ENCODE measurements around the gene RPS8.
"Not testable (repeated sequence)": the region's sequence is repeated elsewhere in the genome, so short reads cannot be mapped to it uniquely, and the experiment has no call there.

Gene RPS8

DNA sequence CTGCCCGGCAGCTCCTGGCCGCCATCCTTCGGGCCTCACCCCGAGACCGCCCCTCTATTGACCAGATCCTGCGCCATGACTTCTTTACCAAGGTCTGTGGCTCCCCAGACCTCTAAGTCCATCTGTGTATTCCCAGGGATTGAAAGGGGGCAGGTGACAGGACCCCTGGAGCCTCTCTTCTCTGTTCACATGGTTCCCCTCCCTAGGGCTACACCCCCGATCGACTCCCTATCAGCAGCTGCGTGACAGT, 27.6 kb downstream of the RPS8 start:
- no peak for DNase-seq (ENCODE audit: low read depth, low spot score)

- no peak for DNase-seq (ENCODE audit: low read depth, low spot score)
Observed at GRCh38 chr1:44803312-44804095, 28.2 kb downstream of the RPS8 start.

DNA sequence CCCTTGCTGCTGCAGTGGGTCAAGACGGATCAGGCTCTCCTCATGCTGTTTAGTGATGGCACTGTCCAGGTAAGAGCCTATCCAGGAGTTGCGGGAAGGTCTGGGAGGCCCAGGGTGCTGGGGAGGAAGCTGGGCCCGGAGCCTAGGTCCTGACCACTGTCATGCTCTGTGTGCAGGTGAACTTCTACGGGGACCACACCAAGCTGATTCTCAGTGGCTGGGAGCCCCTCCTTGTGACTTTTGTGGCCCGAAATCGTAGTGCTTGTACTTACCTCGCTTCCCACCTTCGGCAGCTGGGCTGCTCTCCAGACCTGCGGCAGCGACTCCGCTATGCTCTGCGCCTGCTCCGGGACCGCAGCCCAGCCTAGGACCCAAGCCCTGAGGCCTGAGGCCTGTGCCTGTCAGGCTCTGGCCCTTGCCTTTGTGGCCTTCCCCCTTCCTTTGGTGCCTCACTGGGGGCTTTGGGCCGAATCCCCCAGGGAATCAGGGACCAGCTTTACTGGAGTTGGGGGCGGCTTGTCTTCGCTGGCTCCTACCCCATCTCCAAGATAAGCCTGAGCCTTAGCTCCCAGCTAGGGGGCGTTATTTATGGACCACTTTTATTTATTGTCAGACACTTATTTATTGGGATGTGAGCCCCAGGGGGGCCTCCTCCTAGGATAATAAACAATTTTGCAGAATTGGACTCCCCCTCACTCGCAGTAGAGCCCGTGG, 30.1 kb downstream of the RPS8 start:
- DNase-seq (ENCODE audit: low read depth, low spot score), result no peak

DNA sequence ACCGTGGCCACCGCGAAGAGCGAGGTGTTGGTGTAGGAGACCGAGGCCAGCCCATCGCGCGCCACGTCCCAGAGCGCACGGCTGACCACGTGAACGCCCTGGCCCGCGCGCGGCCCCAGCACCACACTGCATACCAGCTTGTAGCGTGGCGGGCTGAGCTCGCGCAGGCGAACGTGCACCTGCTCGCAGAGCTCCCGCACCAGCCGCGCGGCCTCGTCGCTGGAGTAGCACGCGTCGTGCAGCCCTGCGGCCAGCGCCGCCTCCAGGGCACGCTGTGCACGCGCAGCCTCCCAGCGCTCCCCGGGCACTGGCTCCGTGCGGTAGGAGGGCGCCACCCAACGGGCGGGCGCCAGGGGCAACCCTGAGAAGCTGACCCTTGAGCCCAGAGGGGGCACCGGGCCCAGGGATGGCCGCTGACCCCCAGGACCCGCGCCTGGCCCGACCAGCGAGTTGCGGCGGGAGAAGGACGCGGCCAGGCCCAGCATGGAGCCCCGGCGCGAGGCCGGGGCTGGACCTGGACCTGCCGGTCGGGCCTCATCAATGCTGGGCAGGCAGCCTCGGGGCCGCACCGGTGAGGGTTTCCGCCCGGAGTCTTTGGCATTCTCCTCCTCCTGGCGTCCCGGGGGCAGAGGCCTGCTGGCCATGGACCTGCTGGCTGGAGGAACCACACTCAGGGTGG, 30.8 kb downstream of the RPS8 start:
- DNase-seq (ENCODE audit: low read depth, low spot score), result no peak

DNA sequence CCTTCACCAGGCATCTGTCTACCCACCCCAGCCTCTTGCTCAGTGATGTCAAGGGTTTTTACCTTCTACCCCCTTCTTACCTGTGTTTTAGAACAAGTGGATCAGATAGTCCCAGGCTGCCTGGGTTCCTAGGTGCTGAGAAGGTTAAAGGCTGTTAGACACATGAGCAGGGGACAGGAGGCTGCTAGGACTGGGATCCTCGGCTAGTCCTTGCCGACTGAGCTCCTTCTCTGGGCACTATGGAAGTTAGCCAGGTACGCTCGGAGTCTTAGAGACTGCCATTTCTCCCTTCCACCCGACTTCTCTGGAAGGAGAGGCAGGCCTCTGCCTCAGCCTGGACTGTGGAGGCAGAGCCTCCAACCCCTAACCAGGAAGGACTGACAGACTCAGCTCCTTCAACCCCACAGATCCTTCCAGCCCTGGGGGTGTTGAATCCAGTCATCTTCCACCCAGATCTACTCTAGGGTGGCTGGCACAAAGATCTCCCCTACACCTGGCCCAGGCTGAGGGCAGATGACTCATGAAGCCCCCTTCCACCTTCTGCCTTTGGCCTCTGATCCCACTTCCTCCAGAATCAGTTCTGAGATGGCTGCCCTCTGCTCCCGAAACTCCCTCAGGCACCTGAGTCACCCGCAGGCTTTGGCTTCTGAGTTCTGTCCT, 31.5 kb downstream of the RPS8 start, which contains the start of gene DYNLT4:
Gene DYNLT4 (minus strand): TSS at position 648 of the 660 bp plus-strand sequence. CDS start 683 bp downstream, outside the sequence.
- DNase-seq (ENCODE audit: low read depth, low spot score), result no peak

DNA sequence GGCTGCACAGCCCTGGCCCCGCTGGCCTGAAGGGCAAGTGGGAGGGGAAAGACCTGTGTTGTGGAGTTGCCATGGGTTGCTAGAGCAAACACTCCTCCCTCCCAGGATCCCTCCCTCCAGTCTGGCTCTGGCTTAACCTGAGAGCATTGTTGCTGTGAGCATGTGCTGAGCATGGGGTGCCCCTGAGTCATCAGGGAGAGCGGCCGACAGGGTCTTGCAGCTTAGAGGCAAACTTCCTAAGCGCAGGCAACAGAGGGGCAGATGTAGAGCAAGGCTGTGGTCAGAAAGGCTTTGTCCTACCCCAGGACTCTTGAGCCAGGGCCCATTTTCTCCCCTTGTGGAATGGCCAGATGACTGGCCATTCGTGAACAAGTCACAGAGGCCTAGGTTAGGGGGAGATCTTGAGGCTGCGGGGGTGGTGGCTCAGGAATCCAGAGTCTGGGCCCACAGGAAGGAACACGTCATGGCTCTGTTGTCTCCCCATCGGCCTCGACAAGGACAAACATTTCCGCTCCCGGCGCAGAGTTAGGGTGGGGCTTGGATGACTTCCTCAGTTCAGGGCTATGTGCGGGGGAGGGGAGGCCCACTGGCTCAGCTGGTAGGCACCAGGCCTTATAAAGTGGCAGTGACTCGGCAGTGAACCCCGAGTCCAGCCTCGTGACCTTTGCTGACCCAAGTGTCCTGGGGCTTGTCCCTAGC, 32.2 kb downstream of the RPS8 start:
- peak; percentile 67 for DNase-seq (ENCODE audit: low read depth, low spot score)

DNA sequence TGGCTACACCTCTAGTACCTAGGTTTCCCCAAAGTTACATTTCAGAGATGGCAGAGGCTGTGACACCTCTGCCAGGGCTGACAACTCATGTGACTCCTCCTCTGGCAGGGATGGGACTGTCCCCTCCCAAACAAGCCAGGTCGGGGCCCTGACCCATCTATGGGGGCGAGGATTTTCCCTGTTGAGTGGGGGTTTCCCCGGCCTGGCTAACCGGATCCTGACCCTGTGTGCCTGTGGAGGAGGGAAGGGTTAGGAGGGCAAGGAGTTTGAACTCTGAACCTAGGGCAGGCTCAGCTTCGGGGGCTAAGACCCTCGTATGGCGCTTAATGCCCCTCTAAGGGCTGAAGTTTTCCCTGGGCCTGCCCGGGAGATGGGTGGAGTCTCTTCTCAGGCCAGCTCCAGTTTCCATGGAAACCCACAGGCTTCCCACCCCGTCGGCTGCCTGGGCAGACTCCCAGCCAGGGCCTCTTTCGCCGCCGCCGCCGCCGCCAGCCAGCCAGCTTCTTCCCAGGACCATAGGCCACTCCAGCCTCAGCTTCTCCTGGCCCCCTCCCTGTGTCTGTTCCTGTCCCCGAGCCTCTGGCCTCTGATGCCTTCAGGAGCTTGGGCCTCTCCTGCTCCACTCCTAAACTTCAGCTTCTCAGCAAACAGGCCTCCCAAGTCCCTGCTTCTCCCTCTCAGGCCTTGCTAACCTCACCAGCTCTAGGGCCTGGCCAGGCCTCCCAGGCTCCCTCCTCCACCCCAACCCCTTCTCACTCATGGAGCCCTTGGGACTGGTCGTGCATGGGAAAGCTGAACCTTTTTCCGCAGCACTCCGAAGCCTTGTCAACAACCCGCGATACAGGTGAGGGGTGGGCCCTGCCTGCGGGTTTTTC, 33.0 kb downstream of the RPS8 start, which contains the start of gene BTBD19:
Gene BTBD19 (plus strand): TSS at position 461 of the 875 bp plus-strand sequence. CDS start 298 bp downstream, at position 759.
- DNase-seq (ENCODE audit: low read depth, low spot score), result no peak

DNA sequence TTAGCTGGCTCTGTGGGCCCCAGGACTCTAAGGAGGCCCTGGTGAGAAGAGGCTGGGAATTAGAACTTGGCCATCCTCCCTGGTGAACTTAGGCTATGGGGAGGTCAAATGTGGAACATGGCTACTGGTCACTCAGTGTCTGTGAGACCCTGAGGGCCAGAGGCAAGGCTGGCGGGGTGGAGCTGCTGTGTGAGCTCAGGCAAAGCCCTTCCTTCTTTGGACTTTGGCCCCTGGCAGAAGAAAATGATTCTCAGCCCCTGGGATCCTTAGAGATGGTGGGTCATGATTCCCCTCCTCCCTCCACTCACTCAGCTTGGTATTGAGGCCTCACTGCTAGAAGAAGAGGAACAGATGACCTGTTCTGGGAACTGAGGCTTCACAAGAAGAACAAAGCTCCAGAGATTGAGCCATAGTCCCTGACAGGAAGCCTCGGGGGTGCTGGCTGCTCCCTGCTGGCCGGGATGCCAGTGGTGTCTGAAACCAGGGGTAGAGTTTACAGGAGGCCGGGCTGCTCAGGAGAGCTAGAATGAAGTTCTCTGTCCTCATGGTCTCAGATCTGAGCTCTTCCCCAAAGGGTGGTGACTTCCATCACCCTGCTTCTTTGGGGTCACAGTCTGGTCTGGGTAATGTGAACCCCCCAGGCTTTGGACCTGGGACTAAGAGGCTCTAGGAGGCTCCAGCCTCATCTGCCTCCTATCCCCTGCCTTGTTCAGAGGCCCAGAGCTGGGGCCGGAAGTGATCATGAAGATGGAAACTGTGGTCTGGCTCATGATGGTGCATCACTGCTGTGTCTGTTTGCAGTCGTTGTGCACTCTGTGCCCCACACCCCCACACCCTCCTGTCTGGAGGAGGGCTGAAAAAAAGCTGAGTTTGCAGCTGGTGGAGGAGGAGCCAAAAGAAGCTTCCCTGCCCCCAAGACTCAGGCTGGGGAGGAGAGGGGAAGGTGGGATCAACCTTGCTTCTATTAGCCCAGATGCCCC, 33.9 kb downstream of the RPS8 start:
- DNase-seq (ENCODE audit: low read depth, low spot score), result peak; percentile 75

- no peak for DNase-seq (ENCODE audit: low read depth, low spot score)
Observed at GRCh38 chr1:44810101-44810761, 34.9 kb downstream of the RPS8 start.

DNA sequence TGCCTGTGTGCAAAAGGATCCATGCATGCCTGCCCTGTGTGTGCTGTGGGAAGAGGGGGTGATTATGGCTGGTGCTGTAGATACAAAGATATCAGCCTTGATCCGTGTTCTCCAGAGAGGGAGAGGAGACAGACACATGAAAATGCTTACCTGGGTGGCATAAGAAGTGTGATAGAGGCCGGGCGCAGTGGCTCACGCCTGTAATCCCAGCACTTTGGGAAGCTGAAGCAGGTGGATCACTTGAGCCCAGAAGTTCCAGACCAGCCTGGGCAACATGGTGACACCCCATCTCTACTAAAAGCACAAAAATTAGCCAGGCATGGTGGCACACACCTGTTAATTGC, 35.4 kb downstream of the RPS8 start:
- not testable (repeated sequence) for DNase-seq (ENCODE audit: low read depth, low spot score)

- DNase-seq (ENCODE audit: low read depth, low spot score), result no peak
Observed at GRCh38 chr1:44811234-44811633, 35.9 kb downstream of the RPS8 start.

DNA sequence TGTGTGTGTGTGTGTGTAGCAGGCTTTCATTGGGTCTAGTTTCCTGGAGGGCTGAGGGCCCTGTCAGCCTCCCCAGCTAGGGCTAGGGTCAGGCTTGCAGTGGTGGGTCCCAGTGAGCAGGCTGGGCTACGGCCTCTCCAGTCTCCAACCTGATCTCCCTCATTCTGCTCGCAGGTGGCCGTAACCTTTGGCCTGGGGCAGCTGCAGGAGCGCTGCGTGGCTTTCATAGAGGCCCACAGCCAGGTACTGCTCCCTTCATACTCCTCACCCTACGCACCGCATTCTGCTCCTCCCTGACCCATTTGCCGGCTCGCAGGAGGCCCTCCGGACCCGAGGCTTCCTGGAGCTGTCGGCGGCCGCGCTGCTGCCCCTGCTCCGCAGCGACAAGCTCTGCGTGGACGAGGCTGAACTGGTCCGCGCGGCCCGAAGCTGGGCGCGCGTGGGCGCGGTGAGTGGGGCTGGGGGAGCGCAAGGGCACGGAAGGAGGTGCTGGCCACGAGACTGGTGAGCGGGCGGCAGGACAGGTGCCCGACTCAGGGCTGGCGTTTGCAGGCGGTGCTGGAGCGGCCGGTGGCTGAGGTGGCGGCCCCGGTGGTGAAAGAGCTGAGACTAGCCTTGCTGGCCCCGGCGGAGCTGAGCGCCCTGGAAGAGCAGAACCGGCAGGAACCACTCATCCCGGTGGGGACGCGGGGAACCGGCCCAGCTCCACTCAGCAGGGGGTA, 37.6 kb downstream of the RPS8 start:
- no peak for DNase-seq (ENCODE audit: low read depth, low spot score)

- not testable (repeated sequence) for DNase-seq (ENCODE audit: low read depth, low spot score)
Observed at GRCh38 chr1:44815926-44816325, 40.6 kb downstream of the RPS8 start.

DNA sequence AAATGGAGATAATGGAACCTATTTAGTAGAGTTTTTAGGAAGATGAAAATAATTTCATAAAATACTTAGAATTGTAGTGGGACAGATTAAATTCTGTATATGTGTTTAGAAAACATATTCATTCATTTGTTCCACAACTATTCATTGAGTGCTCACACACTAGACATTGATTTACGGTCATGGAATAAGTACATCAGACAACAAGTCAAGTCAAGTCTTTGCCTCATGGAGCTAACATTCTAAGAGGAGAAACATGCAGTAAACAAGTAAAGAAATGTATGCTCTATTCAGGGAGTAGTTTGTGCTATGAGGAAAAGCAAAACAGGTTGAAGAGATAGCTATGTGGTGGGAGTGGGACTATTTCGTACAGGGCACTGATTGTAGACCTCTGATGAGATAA, 42.0 kb downstream of the RPS8 start:
- DNase-seq (ENCODE audit: low read depth, low spot score), result no peak

DNA sequence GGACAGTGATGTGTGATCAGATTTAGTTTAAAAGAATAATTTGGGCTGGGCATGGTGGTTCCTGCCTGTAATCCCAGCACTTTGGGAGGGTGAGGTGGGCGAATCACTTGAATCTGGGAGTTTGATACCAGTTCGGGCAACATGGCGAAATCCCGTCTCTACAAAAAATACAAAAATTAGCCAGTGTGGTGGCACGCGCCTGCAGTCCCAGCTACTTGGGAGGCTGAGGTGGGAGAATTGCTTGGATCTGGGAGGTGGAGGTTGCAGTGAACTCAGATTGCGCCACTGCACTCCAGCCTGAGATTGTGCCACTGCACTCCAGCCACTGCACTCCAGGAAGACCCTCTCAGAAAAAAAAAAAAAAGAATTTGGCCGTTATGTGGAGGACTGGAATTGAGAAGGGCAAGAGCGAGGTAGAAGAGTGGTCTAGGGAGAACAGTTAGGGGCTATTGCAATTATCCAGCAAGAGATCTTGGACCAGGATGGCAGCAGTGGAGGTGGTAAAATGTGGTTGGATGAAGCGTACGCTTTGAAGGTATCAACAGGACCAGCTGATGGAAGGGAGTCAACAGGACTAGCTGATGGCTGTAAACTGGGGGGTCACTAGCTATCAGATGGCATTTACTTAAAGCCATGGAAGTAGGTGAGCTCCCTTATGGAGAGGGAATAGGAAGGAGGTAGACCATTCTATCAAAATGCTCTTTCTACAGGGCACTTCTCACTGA, 42.6 kb downstream of the RPS8 start:
- DNase-seq (ENCODE audit: low read depth, low spot score), result no peak

DNA sequence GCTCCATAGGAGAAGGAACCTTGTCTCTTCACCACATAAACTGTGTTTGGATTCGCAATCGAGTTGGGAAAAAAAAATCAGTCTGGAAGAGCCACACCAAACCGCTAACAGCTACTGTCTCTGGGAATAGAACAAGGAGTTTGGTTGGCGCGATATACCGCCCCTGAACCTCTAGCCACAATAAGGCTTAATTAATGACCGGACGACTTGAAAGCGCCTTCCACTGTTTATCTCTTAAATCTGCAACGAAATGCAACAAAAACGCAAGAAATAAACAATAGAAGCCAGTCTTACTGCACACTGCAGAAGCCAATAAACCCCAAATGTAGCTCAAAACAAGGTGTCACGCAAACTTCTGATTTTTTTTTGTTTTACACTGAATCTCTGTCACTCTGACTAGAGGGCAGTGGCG, 43.9 kb downstream of the RPS8 start:
- no peak for DNase-seq (ENCODE audit: low read depth, low spot score)

- DNase-seq (ENCODE audit: low read depth, low spot score), result peak; percentile 65
Observed at GRCh38 chr1:44819608-44820327, 44.4 kb downstream of the RPS8 start.

All from activated CD4-positive, CD25-positive, alpha-beta regulatory T cell treated with anti-CD3 and anti-CD28 coated beads, Interleukin-2, amount 50 U/mL, for 16 hours (primary cell).